Neural cell (in vitro differentiated cells): ENCODE data around the gene BAD. TPM values are rescaled to one million over a fixed set of nuclear protein-coding genes. Genes with fewer than 3 reads are reported as not detected.

ENCODE experiments used
- H2AFZ ChIP-seq: fragments of 200-600, 300-800 bp; sonication (generic), shearing (Covaris generic); 2 replicates; pipeline ENCODE4 v1.6.0; 2014; ENCODE audit warnings: low read depth, mild to moderate bottlenecking, antibody characterized with exemption, low read length, moderate library complexity
- H3F3A ChIP-seq: fragments of 200-600 bp; shearing (Covaris generic); 2 replicates; pipeline ENCODE4 v1.6.1; 2016; ENCODE audit warnings: mild to moderate bottlenecking, moderate library complexity, mixed read lengths, antibody characterized with exemption, low read length; ENCODE audit not compliant: insufficient read depth, poor library complexity, severe bottlenecking
- H3K27ac ChIP-seq: fragments of 200-600, 300-800 bp; sonication (generic), shearing (Covaris generic); 2 replicates; pipeline ENCODE4 v1.5.1; 2014; ENCODE audit warnings: mild to moderate bottlenecking, low read length, moderate library complexity
- H3K27me3 ChIP-seq: fragments of 300-800, 200-600 bp; sonication (generic), shearing (Covaris generic); 2 replicates; pipeline ENCODE4 v1.6.0; 2014; ENCODE audit warnings: mild to moderate bottlenecking, low read depth, low read length, moderate library complexity; ENCODE audit not compliant: insufficient read depth
- H3K36me3 ChIP-seq: fragments of 300-800, 200-600 bp; sonication (generic), shearing (Covaris generic); 2 replicates; pipeline ENCODE4 v1.5.1; 2014; ENCODE audit warnings: mild to moderate bottlenecking, antibody characterized with exemption, low read length, moderate library complexity; ENCODE audit not compliant: insufficient read depth
- H3K4me2 ChIP-seq: fragments of 300-800, 200-600 bp; sonication (generic), shearing (Covaris generic); 2 replicates; pipeline ENCODE4 v1.6.0; 2014; ENCODE audit warnings: mild to moderate bottlenecking, low read length
- H3K4me3 ChIP-seq: fragments of 300-800, 200-600 bp; sonication (generic), shearing (Covaris generic); 2 replicates; pipeline ENCODE4 v1.5.1; 2014; ENCODE audit warnings: mild to moderate bottlenecking, low read length, moderate library complexity
- H3K79me2 ChIP-seq: fragments of 200-600 bp; shearing (Covaris generic); replicated peaks from 2 replicates; pipeline ENCODE4 v1.6.0; 2014; ENCODE audit warnings: mild to moderate bottlenecking, low read length, moderate library complexity; ENCODE audit not compliant: insufficient read depth
- H3K9ac ChIP-seq: fragments of 300-800, 200-600 bp; sonication (generic), shearing (Covaris generic); 2 replicates; pipeline ENCODE4 v1.6.1; 2016; ENCODE audit warnings: mild to moderate bottlenecking, low read length, mixed read lengths
- H3K9me2 ChIP-seq: fragments of 200-600 bp; shearing (Covaris generic); 2 replicates; pipeline ENCODE4 v1.6.1; 2016; ENCODE audit warnings: mild to moderate bottlenecking, low read length, mixed read lengths; ENCODE audit not compliant: insufficient read depth
- H3K9me3 ChIP-seq: fragments of 200-600, 300-800 bp; sonication (generic), shearing (Covaris generic); 2 replicates; pipeline ENCODE4 v1.6.1; 2016; ENCODE audit warnings: mild to moderate bottlenecking, mixed run types, low read length, moderate library complexity, mixed read lengths
- H4K20me1 ChIP-seq: fragments of 200-600 bp; shearing (Covaris generic); 2 replicates; pipeline ENCODE4 v1.6.1; 2016; ENCODE audit warnings: mild to moderate bottlenecking, mixed run types; ENCODE audit not compliant: insufficient read depth
- CTCF ChIP-seq: fragments of 450-650 bp; IDR thresholded peaks from 2 replicates; pipeline ENCODE4 v1.5.1; 2014; ENCODE audit warnings: antibody characterized with exemption, mild to moderate bottlenecking, moderate library complexity; ENCODE audit not compliant: poor library complexity, severe bottlenecking
- EP300 ChIP-seq: fragments of 450-650 bp; conservative IDR thresholded peaks from 2 replicates; pipeline ENCODE4 v1.6.1; 2014; ENCODE audit warnings: antibody characterized with exemption, mild to moderate bottlenecking, moderate library complexity; ENCODE audit not compliant: poor library complexity, severe bottlenecking
- MXI1 ChIP-seq: fragments of 450-650 bp; conservative IDR thresholded peaks from 2 replicates; pipeline ENCODE4 v1.6.1; 2014; ENCODE audit warnings: antibody characterized with exemption, mild to moderate bottlenecking; ENCODE audit not compliant: poor library complexity, severe bottlenecking
- POLR2AphosphoS5 ChIP-seq: IDR thresholded peaks from 2 replicates; pipeline ENCODE4 v1.6.1; 2012
- RAD21 ChIP-seq: fragments of 450-650 bp; conservative IDR thresholded peaks from 2 replicates; pipeline ENCODE4 v1.6.1; 2014; ENCODE audit warnings: antibody characterized with exemption, mild to moderate bottlenecking, moderate library complexity
- REST ChIP-seq: IDR thresholded peaks from 2 replicates; pipeline ENCODE4 v1.6.1; 2012; ENCODE audit warnings: borderline replicate concordance
- SMC3 ChIP-seq: fragments of 450-650 bp; conservative IDR thresholded peaks from 2 replicates; pipeline ENCODE4 v1.6.1; 2014; ENCODE audit warnings: antibody characterized with exemption, mild to moderate bottlenecking, moderate library complexity; ENCODE audit not compliant: poor library complexity
- TAF1 ChIP-seq: IDR thresholded peaks from 2 replicates; pipeline ENCODE4 v1.6.1; 2012; ENCODE audit warnings: low read depth
- polyA plus RNA-seq: library from polyadenylated mRNA; depleted of rRNA; stranded (reverse); fragments of >200 nt; gene quantifications from 2 replicates; pipeline ENCODE4 v1.2.3, GENCODE V29; 2014

Gene BAD
- polyA plus RNA-seq, 1 donor from 2014 or later, result 219 TPM

DNA sequence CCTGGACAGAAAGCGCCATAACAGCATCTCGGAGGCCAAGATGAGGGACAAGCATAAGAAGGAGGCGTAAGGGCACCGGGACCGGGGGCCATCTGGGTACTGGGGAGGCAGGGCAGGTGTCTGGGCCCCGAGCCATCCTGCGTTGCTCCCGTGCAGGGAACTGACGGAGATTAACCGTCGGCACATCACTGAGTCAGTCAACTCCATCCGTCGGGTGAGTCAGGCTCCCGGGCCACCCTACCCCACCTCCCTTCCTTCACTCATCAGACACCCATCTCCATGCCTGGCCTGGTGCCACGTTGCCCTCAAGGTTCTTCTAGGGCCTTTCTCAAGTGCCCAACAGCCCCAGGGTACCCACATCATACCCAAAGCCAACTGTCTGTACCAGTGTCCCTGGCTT lies 18.1 kb downstream of the BAD start:
- H3K9me2 ChIP-seq, result no peaks in the 10 kb centered on the region
- H3K79me2 ChIP-seq, result no peaks in the 10 kb centered on the region
- TF ChIP-seq TAF1 (no peak), POLR2AphosphoS5 (no peak), RAD21 (no peak), SMC3 (no peak), CTCF (no peak), REST (no peak)
- no peak overlapping the region for H2AFZ ChIP-seq
- H3K4me3 ChIP-seq, result no peak overlapping the region
- no peaks in the 10 kb centered on the region for H3K27me3 ChIP-seq
- H3K27ac ChIP-seq, result no peak overlapping the region
- H3K9ac ChIP-seq, result no peak overlapping the region
- no peaks in the 10 kb centered on the region for H3K36me3 ChIP-seq
- H3F3A ChIP-seq, result peaks cover 6% of the 10 kb centered on the region
- H3K4me2 ChIP-seq, result no peak overlapping the region
- no peaks in the 10 kb centered on the region for H4K20me1 ChIP-seq
- H3K9me3 ChIP-seq, result no peaks in the 10 kb centered on the region

DNA sequence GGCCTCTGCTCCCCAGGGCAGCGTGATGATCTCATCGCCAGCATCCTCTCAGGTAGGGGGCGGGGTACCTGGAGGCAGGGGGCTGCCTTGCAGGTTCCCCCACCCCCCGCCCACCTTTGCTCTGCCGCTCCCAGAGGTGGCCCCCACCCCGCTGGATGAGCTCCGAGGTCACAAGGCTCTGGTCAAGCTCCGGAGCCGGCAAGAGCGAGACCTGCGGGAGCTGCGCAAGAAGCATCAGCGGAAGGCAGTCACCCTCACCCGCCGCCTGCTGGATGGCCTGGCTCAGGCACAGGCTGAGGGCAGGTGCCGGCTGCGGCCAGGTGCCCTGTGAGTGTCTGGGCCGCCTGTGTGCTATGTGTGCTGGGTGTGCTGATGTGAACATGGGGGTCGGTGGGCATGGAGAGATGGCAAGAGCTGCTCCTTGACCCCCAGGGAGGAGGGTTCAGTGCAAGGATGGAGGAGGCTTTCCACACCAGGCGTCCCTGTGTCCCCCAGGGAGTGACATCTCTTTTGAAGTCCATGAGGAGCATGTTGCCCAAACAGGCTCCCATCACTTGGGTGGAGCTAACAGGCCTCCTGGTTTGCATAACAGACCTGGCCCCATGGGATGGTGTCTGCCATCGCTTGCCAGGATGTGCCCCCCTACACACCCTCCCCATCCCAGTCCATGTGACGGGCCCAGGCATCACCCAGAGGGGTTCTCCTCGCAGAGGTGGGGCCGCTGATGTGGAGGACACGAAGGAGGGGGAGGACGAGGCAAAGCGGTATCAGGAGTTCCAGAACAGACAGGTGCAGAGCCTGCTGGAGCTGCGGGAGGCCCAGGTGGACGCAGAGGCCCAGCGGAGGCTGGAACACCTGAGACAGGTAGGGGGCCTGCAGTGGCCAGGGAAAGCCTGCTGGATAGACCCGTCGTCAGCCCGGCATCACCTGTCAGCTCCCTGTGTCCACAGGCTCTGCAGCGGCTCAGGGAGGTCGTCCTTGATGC lies 19.0 kb downstream of the BAD start:
- TF ChIP-seq CTCF (no peak), TAF1 (no peak), POLR2AphosphoS5 (no peak), EP300 (no peak), REST (no peak), MXI1 (no peak)
- no peaks in the 10 kb centered on the region for H3K36me3 ChIP-seq

More for the DNA sequence above, 19.0 kb downstream of the BAD start:
- Histone ChIP-seq H3F3A (peaks cover 4% of the 10 kb centered on the region), H3K4me3 (no peak overlapping the region), H3K9me2 (no peaks in the 10 kb centered on the region), H3K9ac (no peak overlapping the region), H3K27me3 (no peaks in the 10 kb centered on the region), H4K20me1 (no peaks in the 10 kb centered on the region), H3K4me2 (no peak overlapping the region), H2AFZ (no peak overlapping the region), H3K27ac (no peak overlapping the region), H3K79me2 (no peaks in the 10 kb centered on the region), H3K9me3 (no peaks in the 10 kb centered on the region)
